ENCODE measurements around the gene PID1. TPM values are rescaled to one million over a fixed set of nuclear protein-coding genes. Genes with fewer than 3 reads are reported as not detected.

Gene PID1
- total RNA-seq, 4 donors from 2014 or later: 14.5 to 49.7 (median 20.7) TPM

- DNase-seq: no peak
- no peaks in the 10 kb centered on the region for H3K9me3 ChIP-seq
- H3K36me3 ChIP-seq: no peaks in the 10 kb centered on the region
- no peak overlapping the region for H3K4me3 ChIP-seq (replicated peaks in 1 of 3)
- H3K4me1 ChIP-seq: no peaks in the 10 kb centered on the region
- no peak for TF ChIP-seq CTCF (IDR thresholded peaks at IDR 0.05)
- no peak for TF ChIP-seq POLR2A (IDR thresholded peaks at IDR 0.05)
- no peak overlapping the region for H3K27ac ChIP-seq
- WGBS, 2 donors: 86 to 88% methylated on average over 7 of the region's 7 CpGs
- intact Hi-C loops (cut with DNase I): no loop called here
- H3K27me3 ChIP-seq: no peaks in the 10 kb centered on the region
Observed at GRCh38 chr2:229107601-229108000, 163.5 kb downstream of the PID1 start.

- no peaks in the 10 kb centered on the region for H3K27me3 ChIP-seq
- H3K9me3 ChIP-seq: no peaks in the 10 kb centered on the region
- H3K36me3 ChIP-seq: no peaks in the 10 kb centered on the region
- TF ChIP-seq CTCF (IDR thresholded peaks at IDR 0.05) (no peak), POLR2A (IDR thresholded peaks at IDR 0.05) (no peak)
- H3K4me3 ChIP-seq (replicated peaks in 1 of 3): no peak overlapping the region
- no peak overlapping the region for H3K27ac ChIP-seq
- intact Hi-C loops (cut with DNase I): no loop called here
- DNase-seq: no peak
- WGBS, 2 donors: 57 to 68% methylated on average over 7 of the region's 7 CpGs
- no peaks in the 10 kb centered on the region for H3K4me1 ChIP-seq
Observed at GRCh38 chr2:229104974-229105387, 166.1 kb downstream of the PID1 start.

GRCh38 chr2:229104025-229104424, 167.1 kb downstream of the PID1 start:
- Histone ChIP-seq H3K4me1 (no peaks in the 10 kb centered on the region), H3K9me3 (no peaks in the 10 kb centered on the region), H3K4me3 (replicated peaks in 1 of 3) (no peak overlapping the region), H3K36me3 (no peaks in the 10 kb centered on the region), H3K27me3 (no peaks in the 10 kb centered on the region), H3K27ac (no peak overlapping the region)
- TF ChIP-seq CTCF (IDR thresholded peaks at IDR 0.05): no peak
- TF ChIP-seq POLR2A (IDR thresholded peaks at IDR 0.05): no peak
- WGBS, 2 donors: 90 to 97% methylated on average over 3 of the region's 3 CpGs
- intact Hi-C loops (cut with DNase I): no loop called here
- no peak for DNase-seq

GRCh38 chr2:229101314-229101713, 169.8 kb downstream of the PID1 start:
- H3K27me3 ChIP-seq: no peaks in the 10 kb centered on the region
- no peaks in the 10 kb centered on the region for H3K9me3 ChIP-seq
- WGBS, 2 donors: 95 to 96% methylated on average over 1 of the region's 1 CpG
- H3K27ac ChIP-seq: no peak overlapping the region
- H3K36me3 ChIP-seq: no peaks in the 10 kb centered on the region
- no peak overlapping the region for H3K4me3 ChIP-seq (replicated peaks in 1 of 3)
- no peaks in the 10 kb centered on the region for H3K4me1 ChIP-seq
- TF ChIP-seq CTCF (IDR thresholded peaks at IDR 0.05) (no peak), POLR2A (IDR thresholded peaks at IDR 0.05) (no peak)
- intact Hi-C loops (cut with DNase I): no loop called here
- no peak for DNase-seq

GRCh38 chr2:229099231-229099630, 171.9 kb downstream of the PID1 start:
- TF ChIP-seq POLR2A (IDR thresholded peaks at IDR 0.05) (no peak), CTCF (IDR thresholded peaks at IDR 0.05) (no peak)
- Histone ChIP-seq H3K4me1 (no peaks in the 10 kb centered on the region), H3K9me3 (no peaks in the 10 kb centered on the region), H3K27ac (no peak overlapping the region), H3K36me3 (no peaks in the 10 kb centered on the region), H3K4me3 (replicated peaks in 1 of 3) (no peak overlapping the region), H3K27me3 (no peaks in the 10 kb centered on the region)
- no peak for DNase-seq
- WGBS, 2 donors: 97 to 100% methylated on average over 1 of the region's 1 CpG
- intact Hi-C loops (cut with DNase I): no loop called here
